B cell (primary cell): Measurements from ENCODE around the gene DENND1A. TPM values are rescaled to one million over a fixed set of nuclear protein-coding genes. Genes with fewer than 3 reads are reported as not detected.

Experiments
- ATAC-seq: fragments of 200-7000 bp; cut with Tn5 transposase; one replicate; pipeline ENCODE4 v1.10.0; 2021; ENCODE audit warnings: low read depth, mild to moderate bottlenecking, moderate number of reproducible peaks, moderate library complexity
- CTCF ChIA-PET: fragments of 350-600 bp; sonication (Branson Sonifier 250); formaldehyde crosslinking; loops from one replicate; lab custom pipeline; 2021; ENCODE audit warnings: antibody characterized with exemption, inconsistent platforms; lab: Charles Lee
- POLR2A ChIA-PET: fragments of 350-600 bp; sonication (Branson Sonifier 250); formaldehyde crosslinking; loops from one replicate; lab custom pipeline; 2021; ENCODE audit warnings: antibody characterized with exemption; lab: Charles Lee
- DNase-seq: peaks from one replicate; pipeline ENCODE4 v3.0.0; 2013
- H2AFZ ChIP-seq: 2 replicates; pipeline ENCODE4 v1.6.1; 2012; ENCODE audit warnings: mild to moderate bottlenecking, low read depth, low read length; ENCODE audit not compliant: insufficient read depth, poor library complexity, severe bottlenecking
- H3K27ac ChIP-seq, 2 donors: 1 replicate in 1 of 2; 2 replicates in 1 of 2; pipeline ENCODE4 v1.5.1; 2012 to 2013; ENCODE audit warnings: low read length in 2 of 2, mild to moderate bottlenecking in 2 of 2, moderate library complexity in 1 of 2
- H3K27me3 ChIP-seq, 4 experiments: fragments of 200-600 bp in 1 of 4; sonication (generic) in 1 of 4; replicated peaks in 1 of 4; 1 replicate in 2 of 4; 2 replicates in 2 of 4; pipeline versions ENCODE4 v1.6.1 to v1.7.0; 2013 to 2016; ENCODE audit warnings: low read length in 3 of 4, mild to moderate bottlenecking in 2 of 4, mixed read lengths in 1 of 4, moderate library complexity in 1 of 4; ENCODE audit not compliant: insufficient read depth in 4 of 4, control insufficient read depth in 3 of 4; ENCODE audit errors: control extremely low read depth in 1 of 4
- H3K36me3 ChIP-seq, 2 experiments: replicated peaks in 1 of 2; 1 replicate in 1 of 2; 2 replicates in 1 of 2; pipeline versions ENCODE4 v1.6.1 to v1.7.1; 2013; ENCODE audit warnings: low read length in 1 of 2; ENCODE audit not compliant: insufficient read depth in 2 of 2, control insufficient read depth in 1 of 2; ENCODE audit errors: control extremely low read depth in 1 of 2, extremely low read depth in 1 of 2
- H3K4me1 ChIP-seq, 2 donors: fragments of 200-600 bp in 1 of 2; sonication (generic) in 1 of 2; 1 replicate in 1 of 2; 2 replicates in 1 of 2; pipeline versions ENCODE4 v1.5.1 to v1.6.1; 2013 to 2017; ENCODE audit warnings: low read length in 2 of 2; ENCODE audit not compliant: control insufficient read depth in 2 of 2, insufficient read depth in 2 of 2
- H3K4me2 ChIP-seq: replicated peaks from 2 replicates; pipeline ENCODE3; 2012; ENCODE audit warnings: mild to moderate bottlenecking, low read depth, low read length; ENCODE audit not compliant: poor library complexity, severe bottlenecking
- H3K4me3 ChIP-seq, 5 experiments: fragments of 200-600 bp in 1 of 5; sonication (generic) in 1 of 5; 1 replicate in 3 of 5; 2 replicates in 2 of 5; pipeline versions ENCODE4 v1.5.1 to v1.7.0; 2011 to 2016; ENCODE audit warnings: low read length in 4 of 5, mild to moderate bottlenecking in 4 of 5, low read depth in 2 of 5, control low read depth in 1 of 5, moderate library complexity in 1 of 5; ENCODE audit not compliant: insufficient read depth in 1 of 5; ENCODE audit errors: control extremely low read depth in 1 of 5, extremely low read depth in 1 of 5
- H3K79me2 ChIP-seq: fragments of 200-600 bp; sonication (generic); one replicate; pipeline ENCODE4 v1.6.0; 2016; ENCODE audit warnings: low read length; ENCODE audit not compliant: control insufficient read depth, insufficient read depth
- H3K9ac ChIP-seq: fragments of 200-600 bp; sonication (generic); 2 replicates; pipeline ENCODE4 v1.6.1; 2017; ENCODE audit warnings: mild to moderate bottlenecking, low read length, moderate library complexity
- H3K9me3 ChIP-seq, 3 donors: one replicate each; pipeline versions ENCODE4 v1.6.1 to v1.7.1; 2013; ENCODE audit warnings: low read length in 2 of 3; ENCODE audit not compliant: control insufficient read depth in 2 of 3, insufficient read depth in 1 of 3; ENCODE audit errors: control extremely low read depth in 1 of 3
- H4K20me1 ChIP-seq: 2 replicates; pipeline ENCODE4 v1.6.0; 2012; ENCODE audit warnings: mild to moderate bottlenecking, low read length; ENCODE audit not compliant: insufficient read depth, control insufficient read depth, poor library complexity, severe bottlenecking
- H3K27ac Mint-ChIP-seq: one replicate; pipeline ENCODE4 v1.8.0; 2021; ENCODE audit warnings: mixed read lengths
- H3K27me3 Mint-ChIP-seq: one replicate; pipeline ENCODE4 v1.8.0; 2021; ENCODE audit warnings: mixed read lengths
- H3K4me1 Mint-ChIP-seq: one replicate; pipeline ENCODE4 v1.8.0; 2021; ENCODE audit warnings: mixed read lengths
- H3K4me3 Mint-ChIP-seq: one replicate; pipeline ENCODE4 v1.8.0; 2021; ENCODE audit warnings: mixed read lengths
- H3K9me3 Mint-ChIP-seq: one replicate; pipeline ENCODE4 v1.8.0; 2022; ENCODE audit warnings: mixed read lengths; ENCODE audit not compliant: insufficient read depth
- CTCF ChIP-seq: fragments of 200-600 bp; IDR thresholded peaks from one replicate; pipeline ENCODE4 v1.8.0; 2022; ENCODE audit warnings: antibody characterized with exemption, mild to moderate bottlenecking
- EZH2 ChIP-seq: IDR thresholded peaks from 2 replicates; pipeline ENCODE4 v1.6.1; 2012; ENCODE audit warnings: borderline replicate concordance, low read depth, mild to moderate bottlenecking, moderate library complexity, low read length; ENCODE audit not compliant: insufficient read depth, poor library complexity, severe bottlenecking
- WGBS: methylation state at CpG from one replicate; pipeline ENCODE4 v1.1.5; 2013; ENCODE audit warnings: missing lambda C conversion rate; ENCODE audit not compliant: insufficient coverage; 5-methylcytosine and 5-hydroxymethylcytosine counted together
- intact Hi-C: fragments of 100-400 bp; cut with micrococcal nuclease; formaldehyde crosslinking; loops from one replicate; pipeline ENCODE4 v1.10.0; 2022
- polyA plus RNA-seq: library from polyadenylated mRNA; depleted of rRNA; stranded (reverse); fragments of >200 nt; gene quantifications from 2 replicates; pipeline ENCODE4 v1.2.3, GENCODE V29; 2012
- total RNA-seq, 2 donors: library from RNA; stranded (reverse); fragments of 120-200 nt in 1 of 2; gene quantifications; 1 replicate in 1 of 2; 2 replicates in 1 of 2; pipeline versions ENCODE4 v1.2.3 to v1.2.4, GENCODE V29; 2013 to 2022

Gene DENND1A
- total and polyA plus RNA-seq, 2 donors (not counting 1 experiment from before 2014, with no cell fraction given) = 10.8 to 26.0 TPM

GRCh38 chr9:123542435-123543225 is 387.3 kb downstream of the DENND1A start:
- Histone ChIP-seq H3K79me2 (no peaks in the 10 kb centered on the region), H4K20me1 (peaks cover 6% of the 10 kb centered on the region), H3K9me3 (no peaks in the 10 kb centered on the region), H3K27me3 (no peaks in the 10 kb centered on the region), H2AFZ (no peak overlapping the region), H3K36me3 (peaks cover 0 to under 1% of the 10 kb centered on the region in 2 experiments), H3K4me2 (no peak overlapping the region), H3K9ac (no peak overlapping the region), H3K27ac (no peak overlapping the region), H3K4me3 (no peak overlapping the region), H3K4me1 (no peaks in the 10 kb centered on the region)
- Mint-ChIP-seq H3K27ac (no peak overlapping the region), H3K4me1 (no peaks in the 10 kb centered on the region), H3K4me3 (no peak overlapping the region), H3K9me3 (no peaks in the 10 kb centered on the region), H3K27me3 (no peaks in the 10 kb centered on the region)
- ChIA-PET POLR2A (no interaction called here), CTCF (interaction anchor here (1.1 to 6.7 kb wide), 8 partner anchors 10 to 994 kb away, joined by 3 to 80 read pairs (median 4); no protein-coding TSS in a partner anchor)
- ATAC-seq = no peak
- intact Hi-C loops = no loop called here
- DNase-seq = no peak
- TF ChIP-seq CTCF (no peak), EZH2 (no peak)
- WGBS = 86% methylated on average over 7 of the region's 11 CpGs

- no peaks in the 10 kb centered on the region for H3K79me2 ChIP-seq
- H3K9me3 ChIP-seq = no peaks in the 10 kb centered on the region
- ATAC-seq (no peak), DNase-seq (no peak)
- H3K4me1 Mint-ChIP-seq = no peaks in the 10 kb centered on the region
- POLR2A ChIA-PET = no interaction called here
- no peaks in the 10 kb centered on the region for H3K36me3 ChIP-seq
- CTCF ChIA-PET = interaction anchor here (1.0 to 6.7 kb wide), 4 partner anchors 10 to 995 kb away, joined by 3 to 80 read pairs (median 4); no protein-coding TSS in a partner anchor
- intact Hi-C loops = no loop called here
- H3K27me3 Mint-ChIP-seq = no peaks in the 10 kb centered on the region
- no peak overlapping the region for H3K9ac ChIP-seq
- no CpG with 5 or more reads among the region's 5 CpGs for WGBS
- no peak overlapping the region for H3K27ac Mint-ChIP-seq
- TF ChIP-seq CTCF = no peak
- no peak for TF ChIP-seq EZH2
- peaks cover 6% of the 10 kb centered on the region for H4K20me1 ChIP-seq
- no peak overlapping the region for H3K27ac ChIP-seq
- no peak overlapping the region for H3K4me2 ChIP-seq
- no peaks in the 10 kb centered on the region for H3K4me1 ChIP-seq
- no peak overlapping the region for H2AFZ ChIP-seq
- H3K9me3 Mint-ChIP-seq = no peaks in the 10 kb centered on the region
- no peaks in the 10 kb centered on the region for H3K27me3 ChIP-seq
- H3K4me3 Mint-ChIP-seq = no peak overlapping the region
- no peak overlapping the region for H3K4me3 ChIP-seq
These were observed 388.5 kb downstream of the DENND1A start for GRCh38 chr9:123541411-123541810.
